GM12878 (cell line): ENCODE data around the gene TRAPPC3. TPM values are rescaled to one million over a fixed set of nuclear protein-coding genes. Genes with fewer than 3 reads are reported as not detected.
A peak's percentile ranks its signal among the peaks of the same experiment; 100 is the strongest.

Experiments used
- ESRRA ChIP-seq: IDR thresholded peaks from 2 replicates; pipeline ENCODE4 v1.6.1; 2012; ENCODE audit warnings: mild to moderate bottlenecking, low read length, improper control_type of control experiment
- FOS ChIP-seq: IDR thresholded peaks from 3 replicates; pipeline ENCODE4 v1.6.1; 2011; ENCODE audit warnings: borderline replicate concordance; ENCODE audit not compliant: insufficient read length; ENCODE audit errors: extremely low read depth
- GABPA ChIP-seq: IDR thresholded peaks from 2 replicates; pipeline ENCODE4 v1.6.1; 2014; ENCODE audit warnings: antibody characterized with exemption, low read depth, mild to moderate bottlenecking, inconsistent platforms
- IRF3 ChIP-seq: fragments of 450-650 bp; IDR thresholded peaks from 2 replicates; pipeline ENCODE4 v1.6.1; 2014; ENCODE audit warnings: mild to moderate bottlenecking
- JUND ChIP-seq: IDR thresholded peaks from 2 replicates; pipeline ENCODE4 v1.6.1; 2012; ENCODE audit warnings: low read depth, mild to moderate bottlenecking, low read length, improper control_type of control experiment, moderate library complexity
- MYC ChIP-seq: IDR thresholded peaks from 2 replicates; pipeline ENCODE4 v1.6.1; 2011; ENCODE audit warnings: mild to moderate bottlenecking, low read length, moderate library complexity, inconsistent platforms; ENCODE audit not compliant: insufficient read depth, insufficient replicate concordance, insufficient read length, severe bottlenecking
- NKRF ChIP-seq: fragments of 450-650 bp; conservative IDR thresholded peaks from 2 replicates; pipeline ENCODE4 v1.6.1; 2017; ENCODE audit warnings: mild to moderate bottlenecking, moderate library complexity
- PAX5 ChIP-seq: IDR thresholded peaks from 2 replicates; pipeline ENCODE4 v1.6.1; 2011; ENCODE audit warnings: low read depth, low read length, borderline replicate concordance
- PAX8 ChIP-seq: fragments of 450-650 bp; IDR thresholded peaks from 2 replicates; pipeline ENCODE4 v1.6.1; 2017; ENCODE audit warnings: mild to moderate bottlenecking, moderate library complexity
- RUNX3 ChIP-seq: IDR thresholded peaks from 2 replicates; pipeline ENCODE4 v1.6.1; 2012; ENCODE audit warnings: low read length, inconsistent platforms
- SIN3A ChIP-seq: IDR thresholded peaks from 2 replicates; pipeline ENCODE4 v1.6.1; 2012; ENCODE audit warnings: low read depth, low read length, improper control_type of control experiment
- SMARCA5 ChIP-seq: fragments of 450-650 bp; IDR thresholded peaks from 2 replicates; pipeline ENCODE4 v1.6.1; 2017; ENCODE audit warnings: mild to moderate bottlenecking
- TCF3 ChIP-seq: IDR thresholded peaks from 2 replicates; pipeline ENCODE4 v1.6.1; 2012; ENCODE audit warnings: low read depth, mild to moderate bottlenecking, low read length, borderline replicate concordance; ENCODE audit not compliant: insufficient read depth
- ZNF274 ChIP-seq: IDR thresholded peaks from one replicate; pipeline ENCODE4 v1.8.0; 2011; ENCODE audit not compliant: insufficient read length, insufficient read depth
- ZSCAN29 ChIP-seq: fragments of 450-650 bp; IDR thresholded peaks from 2 replicates; pipeline ENCODE4 v1.6.1; 2017; ENCODE audit warnings: mild to moderate bottlenecking, moderate library complexity
- polyA plus RNA-seq, 11 experiments: library from polyadenylated mRNA; depleted of rRNA in 4 of 11; unstranded in 6 of 11; stranded (reverse) in 5 of 11; fragments of >200 nt; fragmentation: Nextera tagmentation in 4 of 11; fragmentation: Illumina TruSeq in 1 of 11; extraction: Ambion mirVana in 4 of 11; extraction: Trizol in 1 of 11; gene quantifications; 1 replicate in 1 of 11; 2 replicates in 10 of 11; pipeline versions ENCODE4 v1.2.1 to v1.2.3, GENCODE V29; 2011 to 2016; ENCODE audit warnings: inconsistent platforms in 2 of 11, missing spikeins in 2 of 11, low read depth in 1 of 11
- total RNA-seq, 4 experiments: library from RNA; depleted of rRNA in 3 of 4; stranded (reverse); fragments of >200 nt in 3 of 4; fragmentation: Illumina TruSeq in 1 of 4; extraction: Trizol in 1 of 4; gene quantifications; 2 replicates each; pipeline versions ENCODE4 v1.2.1 to v1.2.3, GENCODE V29; 2013 to 2021
- TF ChIP-seq, protein P1 (sequence below): IDR thresholded peaks from 2 replicates; pipeline ENCODE4 v1.6.1; 2012; ENCODE audit warnings: low read depth, low read length, improper control_type of control experiment
- TF ChIP-seq, protein P2 (sequence below): IDR thresholded peaks from 2 replicates; pipeline ENCODE4 v1.6.1; 2011; ENCODE audit warnings: borderline replicate concordance, low read depth, mild to moderate bottlenecking, moderate library complexity, low read length; ENCODE audit not compliant: insufficient read depth, poor library complexity, severe bottlenecking
- TF ChIP-seq, protein P3 (sequence below): IDR thresholded peaks from 2 replicates; pipeline ENCODE4 v1.6.1; 2012; ENCODE audit warnings: improper control_type of control experiment, low read depth, low read length; ENCODE audit not compliant: insufficient replicate concordance

TRAPPC3 gene
- total and polyA plus RNA-seq, 10 of the 15 experiments (the other 5 are each of a cell fraction or from before 2014, with no cell fraction given), result 14.7 to 122 (median 70.5) TPM

DNA sequence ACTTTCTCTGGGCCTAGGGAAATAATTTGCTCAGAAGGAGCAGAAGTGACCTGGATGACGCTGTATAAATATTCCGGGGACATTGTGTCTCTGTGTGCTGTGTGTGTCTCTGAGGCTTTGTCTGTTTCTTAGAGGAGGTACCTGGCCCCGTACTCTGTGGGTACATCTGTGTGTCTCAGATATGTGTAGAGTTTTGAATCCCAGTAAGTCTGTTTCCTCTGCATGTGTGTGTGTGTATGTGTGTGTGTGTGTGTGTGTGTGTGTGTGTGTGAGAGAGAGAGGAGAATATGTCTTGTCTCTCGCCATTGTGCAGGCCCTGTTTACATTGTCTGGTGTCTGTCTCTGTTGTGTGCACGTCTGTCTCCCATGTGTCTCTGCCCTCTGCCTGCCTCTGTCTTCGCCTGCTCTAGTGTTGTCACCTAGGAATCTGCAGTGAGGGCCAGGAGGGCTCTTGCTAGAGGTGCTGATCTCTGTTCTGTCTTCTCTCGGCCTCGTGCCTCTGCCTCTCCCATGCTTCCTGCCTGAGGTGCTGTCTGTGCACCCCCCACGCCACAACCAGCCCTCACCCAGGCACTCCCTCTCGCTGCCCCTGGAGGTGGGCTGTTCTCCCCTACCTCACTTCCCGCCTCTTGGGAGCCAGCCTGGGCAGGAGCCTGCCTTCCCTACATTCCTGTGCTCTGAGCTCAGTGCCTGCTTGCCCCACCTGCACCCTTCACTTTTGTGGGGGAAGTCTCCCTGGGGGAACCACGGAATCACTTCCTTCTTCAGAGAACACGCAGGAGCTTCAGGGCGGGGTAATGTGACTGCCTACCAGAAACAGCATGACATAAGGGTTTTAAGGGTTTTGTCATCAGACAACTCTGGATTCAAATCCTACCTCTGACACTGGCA, 12.6 kb upstream of the TRAPPC3 start (continued):
- TF ChIP-seq PAX8, result no peak
- TF ChIP-seq, protein P1, sequence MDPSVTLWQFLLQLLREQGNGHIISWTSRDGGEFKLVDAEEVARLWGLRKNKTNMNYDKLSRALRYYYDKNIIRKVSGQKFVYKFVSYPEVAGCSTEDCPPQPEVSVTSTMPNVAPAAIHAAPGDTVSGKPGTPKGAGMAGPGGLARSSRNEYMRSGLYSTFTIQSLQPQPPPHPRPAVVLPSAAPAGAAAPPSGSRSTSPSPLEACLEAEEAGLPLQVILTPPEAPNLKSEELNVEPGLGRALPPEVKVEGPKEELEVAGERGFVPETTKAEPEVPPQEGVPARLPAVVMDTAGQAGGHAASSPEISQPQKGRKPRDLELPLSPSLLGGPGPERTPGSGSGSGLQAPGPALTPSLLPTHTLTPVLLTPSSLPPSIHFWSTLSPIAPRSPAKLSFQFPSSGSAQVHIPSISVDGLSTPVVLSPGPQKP, result no peak
- TF ChIP-seq ESRRA, result no peak
- TF ChIP-seq JUND, result no peak
- TF ChIP-seq FOS, result no peak
- no peak; the same call in 1 of the 2 replicates for TF ChIP-seq SMARCA5
- no peak for TF ChIP-seq ZSCAN29
- TF ChIP-seq NKRF, result no peak
- no peak for TF ChIP-seq GABPA
- TF ChIP-seq IRF3, result no peak
- no peak for TF ChIP-seq PAX5
- no peak for TF ChIP-seq SIN3A
- TF ChIP-seq, protein P2, sequence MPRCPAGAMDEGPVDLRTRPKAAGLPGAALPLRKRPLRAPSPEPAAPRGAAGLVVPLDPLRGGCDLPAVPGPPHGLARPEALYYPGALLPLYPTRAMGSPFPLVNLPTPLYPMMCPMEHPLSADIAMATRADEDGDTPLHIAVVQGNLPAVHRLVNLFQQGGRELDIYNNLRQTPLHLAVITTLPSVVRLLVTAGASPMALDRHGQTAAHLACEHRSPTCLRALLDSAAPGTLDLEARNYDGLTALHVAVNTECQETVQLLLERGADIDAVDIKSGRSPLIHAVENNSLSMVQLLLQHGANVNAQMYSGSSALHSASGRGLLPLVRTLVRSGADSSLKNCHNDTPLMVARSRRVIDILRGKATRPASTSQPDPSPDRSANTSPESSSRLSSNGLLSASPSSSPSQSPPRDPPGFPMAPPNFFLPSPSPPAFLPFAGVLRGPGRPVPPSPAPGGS, result no peak
- peak; percentile 59; the same call in 1 of the 2 replicates for TF ChIP-seq RUNX3
- TF ChIP-seq, protein P3, sequence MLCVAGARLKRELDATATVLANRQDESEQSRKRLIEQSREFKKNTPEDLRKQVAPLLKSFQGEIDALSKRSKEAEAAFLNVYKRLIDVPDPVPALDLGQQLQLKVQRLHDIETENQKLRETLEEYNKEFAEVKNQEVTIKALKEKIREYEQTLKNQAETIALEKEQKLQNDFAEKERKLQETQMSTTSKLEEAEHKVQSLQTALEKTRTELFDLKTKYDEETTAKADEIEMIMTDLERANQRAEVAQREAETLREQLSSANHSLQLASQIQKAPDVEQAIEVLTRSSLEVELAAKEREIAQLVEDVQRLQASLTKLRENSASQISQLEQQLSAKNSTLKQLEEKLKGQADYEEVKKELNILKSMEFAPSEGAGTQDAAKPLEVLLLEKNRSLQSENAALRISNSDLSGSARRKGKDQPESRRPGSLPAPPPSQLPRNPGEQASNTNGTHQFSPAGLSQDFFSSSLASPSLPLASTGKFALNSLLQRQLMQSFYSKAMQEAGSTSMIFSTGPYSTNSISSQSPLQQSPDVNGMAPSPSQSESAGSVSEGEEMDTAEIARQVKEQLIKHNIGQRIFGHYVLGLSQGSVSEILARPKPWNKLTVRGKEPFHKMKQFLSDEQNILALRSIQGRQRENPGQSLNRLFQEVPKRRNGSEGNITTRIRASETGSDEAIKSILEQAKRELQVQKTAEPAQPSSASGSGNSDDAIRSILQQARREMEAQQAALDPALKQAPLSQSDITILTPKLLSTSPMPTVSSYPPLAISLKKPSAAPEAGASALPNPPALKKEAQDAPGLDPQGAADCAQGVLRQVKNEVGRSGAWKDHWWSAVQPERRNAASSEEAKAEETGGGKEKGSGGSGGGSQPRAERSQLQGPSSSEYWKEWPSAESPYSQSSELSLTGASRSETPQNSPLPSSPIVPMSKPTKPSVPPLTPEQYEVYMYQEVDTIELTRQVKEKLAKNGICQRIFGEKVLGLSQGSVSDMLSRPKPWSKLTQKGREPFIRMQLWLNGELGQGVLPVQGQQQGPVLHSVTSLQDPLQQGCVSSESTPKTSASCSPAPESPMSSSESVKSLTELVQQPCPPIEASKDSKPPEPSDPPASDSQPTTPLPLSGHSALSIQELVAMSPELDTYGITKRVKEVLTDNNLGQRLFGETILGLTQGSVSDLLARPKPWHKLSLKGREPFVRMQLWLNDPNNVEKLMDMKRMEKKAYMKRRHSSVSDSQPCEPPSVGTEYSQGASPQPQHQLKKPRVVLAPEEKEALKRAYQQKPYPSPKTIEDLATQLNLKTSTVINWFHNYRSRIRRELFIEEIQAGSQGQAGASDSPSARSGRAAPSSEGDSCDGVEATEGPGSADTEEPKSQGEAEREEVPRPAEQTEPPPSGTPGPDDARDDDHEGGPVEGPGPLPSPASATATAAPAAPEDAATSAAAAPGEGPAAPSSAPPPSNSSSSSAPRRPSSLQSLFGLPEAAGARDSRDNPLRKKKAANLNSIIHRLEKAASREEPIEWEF, result no peak
- no peak for TF ChIP-seq TCF3
- no peak for TF ChIP-seq ZNF274
- no peak for TF ChIP-seq MYC
